Renal cortex interstitium (tissue), 11 donors: ENCODE results near the gene DPH5. TPM values are rescaled to one million over a fixed set of nuclear protein-coding genes. Genes with fewer than 3 reads are reported as not detected.
A peak's percentile ranks its signal among the peaks of the same experiment; 100 is the strongest.
"Not testable (repeated sequence)": the region's sequence is repeated elsewhere in the genome, so short reads cannot be mapped to it uniquely, and the experiment has no call there.

Source experiments
- DNase-seq, 11 donors: peaks; one replicate each; pipeline ENCODE4 v3.0.0-alpha.2; 2013; ENCODE audit warnings: low read depth in 9 of 11, low spot score in 4 of 11; ENCODE audit errors: extremely low read depth in 1 of 11
- polyA plus RNA-seq, 3 donors: library from polyadenylated mRNA; unstranded; fragments of 120-200 nt; gene quantifications; one replicate each; pipeline ENCODE4 v1.2.1, GENCODE V29; 2013; ENCODE audit not compliant: insufficient read length in 3 of 3

The DPH5 gene
- polyA plus RNA-seq, 3 donors, result 55.6 to 68.3 (median 59.6) TPM

DNA sequence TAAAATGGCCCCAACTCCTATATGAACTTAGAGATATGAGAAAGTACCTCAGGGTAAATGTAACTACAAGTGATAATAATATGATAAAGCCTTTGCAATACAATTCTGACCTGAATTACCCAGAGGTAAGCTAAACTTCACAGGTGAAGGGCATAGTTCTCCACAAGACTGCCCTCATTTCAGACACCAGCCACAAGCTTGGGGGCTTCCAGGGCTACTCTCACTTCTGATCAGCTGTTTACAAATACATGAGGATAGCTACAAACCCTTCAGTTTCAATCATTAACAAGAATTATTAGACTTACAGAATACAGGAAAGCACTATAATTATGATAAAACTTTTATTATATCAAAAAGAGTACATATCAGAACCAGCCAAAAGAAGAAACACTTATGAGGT lies 18.7 kb upstream of the DPH5 start:
- DNase-seq, result no peak

DNA sequence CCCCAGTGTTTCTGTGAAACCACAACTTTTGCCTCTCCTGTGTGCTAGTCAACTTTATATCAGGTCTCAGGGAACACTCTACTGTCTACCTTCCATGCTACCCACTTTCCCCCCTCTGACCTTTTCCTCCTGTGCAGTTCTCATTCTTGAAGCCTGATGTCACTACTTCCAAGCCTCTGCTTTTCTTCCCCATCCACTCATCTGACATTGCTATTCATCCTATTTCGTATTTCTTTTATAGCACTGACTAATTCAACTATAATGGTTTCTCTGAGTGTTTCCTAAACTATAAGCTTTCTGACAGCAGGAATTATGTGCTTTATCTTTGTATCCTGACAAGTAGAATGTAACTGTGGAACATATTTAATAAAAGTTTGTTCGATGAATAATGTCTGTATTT lies 18.2 kb upstream of the DPH5 start:
- no peak for DNase-seq

DNA sequence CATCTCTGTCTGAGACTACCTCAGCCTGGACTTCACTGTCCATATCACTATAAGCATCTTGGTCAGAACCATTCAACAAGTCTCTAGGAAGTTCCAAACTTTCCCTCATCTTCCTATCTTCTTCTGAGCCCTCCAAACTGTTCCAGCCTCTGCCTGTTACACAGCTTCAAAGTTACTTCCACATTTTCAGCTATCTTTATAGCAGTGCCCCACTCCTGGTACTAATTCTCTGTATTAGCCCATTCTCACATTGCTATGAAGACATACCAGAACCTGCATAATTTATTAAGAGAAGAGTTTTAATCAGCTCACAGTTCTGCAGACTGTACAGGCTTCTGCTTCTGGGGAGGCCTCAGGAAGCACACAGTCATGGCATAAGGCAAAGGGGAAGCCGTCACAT lies 15.7 kb upstream of the DPH5 start:
- DNase-seq, result no peak

DNA sequence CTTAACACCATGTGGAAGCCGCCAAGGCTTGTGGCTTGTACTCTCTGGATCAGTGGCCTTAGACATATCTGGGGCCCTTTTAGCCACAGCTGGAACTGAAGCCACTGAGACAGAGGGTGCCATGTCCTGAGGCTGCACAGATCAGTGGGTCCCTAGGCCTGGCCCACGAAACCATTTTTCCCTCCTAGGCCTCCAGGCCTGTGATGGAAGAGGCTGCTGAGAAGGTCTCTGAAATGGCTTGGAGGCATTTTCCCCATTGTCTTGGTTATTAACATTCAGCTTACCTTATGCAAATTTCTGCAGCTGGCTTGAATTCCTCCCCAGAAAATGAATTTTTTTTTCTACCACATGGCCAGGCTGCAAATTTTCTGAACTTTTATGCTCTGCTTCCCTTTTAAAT lies 15.1 kb upstream of the DPH5 start:
- no peak for DNase-seq

DNA sequence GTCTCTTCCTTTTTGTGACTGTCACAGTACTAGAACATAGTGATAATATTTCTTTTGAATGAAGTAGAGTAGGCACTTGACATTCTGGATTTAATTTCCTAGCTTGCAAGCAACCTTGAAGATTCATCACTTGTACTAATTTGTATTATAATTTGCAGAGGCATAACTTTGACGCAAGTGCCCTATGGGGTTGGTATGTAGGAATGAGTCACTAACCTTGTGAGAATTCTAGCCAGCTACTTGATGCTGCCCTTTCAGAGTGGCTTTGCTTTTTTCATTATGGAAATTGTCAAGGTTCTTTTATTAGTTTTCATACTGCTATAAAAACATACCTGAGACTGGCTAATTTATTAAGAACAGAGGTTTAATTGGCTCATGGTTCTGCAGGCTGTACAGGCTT lies 13.7 kb upstream of the DPH5 start:
- DNase-seq, result no peak

DNA sequence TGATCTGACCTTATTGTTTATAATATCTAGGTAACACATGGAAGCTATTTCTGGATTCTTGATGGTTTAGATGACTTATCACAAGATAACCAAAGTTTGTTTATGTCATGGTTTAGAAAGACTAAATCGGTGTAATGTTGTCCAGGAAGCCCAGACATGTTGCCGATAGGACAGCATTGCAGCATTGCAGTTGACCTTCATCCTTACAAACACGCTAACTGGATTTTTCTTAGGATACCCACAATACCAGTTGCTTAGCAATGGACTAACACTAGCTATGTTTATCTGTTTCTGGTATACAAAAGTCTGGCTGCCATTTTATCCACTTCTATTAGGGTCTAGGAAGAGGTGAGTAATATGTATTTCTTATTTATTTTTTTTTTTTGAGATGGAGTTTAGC lies 11.7 kb upstream of the DPH5 start:
- DNase-seq, result no peak

DNA sequence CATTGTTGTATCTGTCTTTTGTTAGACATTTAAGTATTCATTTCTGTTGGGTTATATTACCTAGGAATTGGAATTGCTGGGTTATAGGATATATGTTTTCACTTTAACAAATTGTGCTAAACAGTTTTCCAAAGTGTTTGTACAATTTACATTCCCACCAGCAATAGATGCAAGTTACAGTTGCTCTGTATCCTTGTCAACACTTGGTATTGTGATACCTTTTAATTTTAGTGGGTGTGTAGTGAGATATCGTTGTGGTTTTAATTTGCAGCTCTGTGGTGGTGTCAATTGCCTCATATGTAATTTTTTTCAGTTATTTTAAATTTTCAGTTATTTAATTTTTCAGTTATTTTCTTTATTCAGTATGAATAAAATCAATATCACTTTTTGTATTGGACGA lies 7.4 kb upstream of the DPH5 start:
- no peak for DNase-seq

DNA sequence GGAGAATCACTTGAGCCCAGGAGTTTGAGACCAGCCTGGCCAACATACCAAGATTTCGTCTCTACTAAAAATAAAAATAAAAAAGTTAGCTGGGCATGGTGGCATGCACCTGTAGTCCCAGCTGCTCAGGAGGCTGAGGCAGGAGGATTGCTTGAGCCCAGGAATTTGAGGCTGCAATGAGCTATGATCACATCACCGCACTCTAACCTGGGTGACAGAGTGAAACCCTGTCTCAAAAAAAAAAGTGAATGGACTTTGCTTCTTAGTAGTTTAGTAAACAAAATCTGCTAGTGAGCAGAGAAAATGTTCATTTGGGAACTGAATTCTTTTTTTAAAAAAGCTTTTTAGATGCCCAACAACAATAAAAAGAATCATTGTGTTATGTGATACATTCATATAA lies 6.5 kb upstream of the DPH5 start:
- DNase-seq, result not testable (repeated sequence)

DNA sequence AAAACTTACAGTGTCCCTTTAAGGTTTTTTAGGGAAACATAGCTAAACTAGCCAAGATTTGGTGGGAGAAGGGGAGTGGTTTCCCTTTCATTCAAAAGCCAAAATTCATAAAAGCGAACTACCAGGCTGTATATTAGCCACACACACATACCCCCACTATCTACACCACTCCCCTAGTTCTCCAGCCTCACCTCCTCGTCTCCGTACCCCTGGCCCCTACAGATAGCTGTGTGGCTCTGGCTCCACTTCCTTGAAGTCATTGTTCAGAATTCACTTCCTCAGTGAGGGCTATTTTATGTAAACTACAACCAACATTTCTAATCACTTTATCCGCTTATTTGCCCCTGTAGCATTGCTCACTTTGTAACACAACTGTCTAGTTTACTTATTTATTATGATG lies 5.3 kb upstream of the DPH5 start:
- no peak for DNase-seq

DNA sequence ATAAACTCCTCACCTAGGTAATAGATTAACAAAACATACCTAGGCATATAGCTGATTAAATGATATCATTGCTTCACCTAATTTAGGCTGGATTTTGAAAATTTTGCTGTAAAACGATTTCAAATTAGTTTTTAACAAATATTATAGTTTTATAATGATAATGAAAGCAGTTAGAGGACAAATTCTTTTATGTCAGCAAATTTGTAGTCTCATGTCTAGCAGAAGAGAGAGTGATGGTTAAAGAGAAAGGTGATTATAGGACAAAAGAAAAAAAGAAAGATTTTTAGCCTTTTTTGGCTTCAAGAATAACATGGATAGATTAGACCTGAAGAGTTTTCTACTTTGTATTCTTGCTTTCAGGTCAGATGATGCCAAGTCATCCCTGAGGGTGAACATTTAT lies 3.6 kb upstream of the DPH5 start:
- no peak for DNase-seq

DNA sequence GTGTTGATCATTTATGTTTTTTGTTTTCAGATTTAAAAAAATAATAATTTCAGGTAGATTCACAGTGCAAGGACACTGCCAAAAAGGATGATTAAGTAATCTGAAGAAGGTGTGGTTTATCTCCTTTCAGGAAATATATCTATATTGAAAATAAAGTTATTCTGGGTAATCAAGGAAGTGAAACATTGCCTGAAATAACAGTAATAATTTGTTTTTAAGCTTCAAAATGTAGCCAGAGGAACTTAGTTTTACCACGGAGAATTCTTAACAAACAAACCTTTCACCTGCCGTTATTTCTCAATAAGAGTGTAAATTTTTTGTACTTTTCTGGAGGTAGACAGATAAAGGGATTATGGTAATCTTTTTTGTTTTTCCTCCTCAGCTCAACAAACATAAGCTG lies 2.9 kb upstream of the DPH5 start:
- no peak for DNase-seq

DNA sequence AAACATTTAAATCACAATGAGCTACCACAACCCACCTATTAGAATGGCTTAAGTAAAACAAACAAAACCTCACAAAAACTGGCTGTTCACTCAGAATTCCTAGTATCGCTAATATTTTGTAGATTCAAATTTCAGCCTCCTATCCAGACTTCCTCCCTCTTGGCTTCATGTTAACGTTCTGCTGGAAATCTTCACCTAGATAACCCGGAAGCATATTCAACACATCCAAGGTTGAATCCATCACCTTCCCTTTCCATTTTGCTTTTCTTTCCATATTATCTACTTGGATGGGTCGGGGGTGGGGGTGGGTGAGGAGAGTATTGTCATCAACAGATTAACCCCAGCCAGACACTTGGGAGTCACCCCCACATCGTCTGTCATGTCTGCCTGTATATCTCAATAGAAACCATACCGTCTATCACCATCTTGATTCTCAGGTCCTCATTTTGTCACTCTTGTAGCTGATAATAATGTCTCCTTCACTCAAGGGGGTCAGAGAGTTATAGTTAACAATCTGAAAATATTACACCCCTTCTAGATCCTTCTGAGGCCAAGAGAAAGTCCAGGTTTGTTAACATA lies 1.7 kb upstream of the DPH5 start:
- no peak for DNase-seq

DNA sequence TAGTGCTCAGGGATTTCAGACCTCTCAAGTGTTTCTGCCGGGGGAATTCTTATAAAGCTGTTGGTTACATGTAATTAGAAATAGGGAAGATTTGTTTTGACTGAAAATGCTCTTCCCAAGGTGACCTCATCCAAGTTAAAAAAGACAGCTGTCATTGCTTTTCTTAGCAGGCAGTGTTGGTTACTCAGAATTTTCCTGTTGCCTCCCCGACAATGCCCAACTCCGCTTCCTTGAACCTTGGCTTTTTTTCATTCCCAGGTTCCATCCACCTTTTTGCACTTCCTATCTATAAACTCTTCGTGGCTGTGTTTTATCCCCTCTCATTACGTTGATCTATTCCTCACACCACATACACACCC lies 825 bp upstream of the DPH5 start:
- peak in 1 of 11 donors; percentile 1 for DNase-seq

DNA sequence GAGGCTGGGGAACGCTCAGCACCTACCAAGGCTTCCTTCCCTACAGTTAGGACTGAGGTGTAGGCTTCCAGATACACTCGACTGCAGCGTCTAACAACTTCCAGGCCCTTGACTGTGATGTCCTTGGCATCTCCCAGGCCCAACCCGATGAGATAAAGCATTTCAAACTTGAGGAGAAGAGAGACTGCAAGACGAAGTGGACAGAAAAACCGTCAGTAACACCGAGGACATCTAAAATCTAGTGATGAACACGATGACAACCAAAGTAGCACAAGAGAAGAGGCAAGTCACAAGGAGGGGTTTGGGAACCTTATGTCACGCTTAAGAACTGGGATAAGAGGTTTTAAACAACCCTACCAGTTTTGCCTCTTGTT lies 314 bp downstream of the DPH5 start:
- peak in 7 of 11 donors; percentile 8 to 56 (median 20) for DNase-seq

DNA sequence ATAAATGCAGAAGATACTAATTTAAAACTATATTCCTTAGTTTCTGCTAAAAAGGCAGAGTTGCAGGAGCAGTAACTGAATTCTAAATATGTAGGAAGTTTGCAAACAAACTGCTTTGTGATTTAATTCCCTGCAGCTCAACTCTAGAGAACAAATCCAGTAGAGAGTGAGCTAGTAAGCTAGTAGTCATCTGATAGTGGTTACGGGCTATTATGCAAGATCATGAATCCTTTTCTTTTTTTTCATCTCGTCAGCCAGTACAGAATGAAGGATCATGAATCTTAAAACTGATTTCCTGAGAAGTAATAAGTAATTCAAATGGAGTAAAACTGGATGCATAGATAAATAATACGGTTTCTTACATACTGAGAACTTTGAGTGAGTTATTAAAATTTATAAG lies 3.3 kb downstream of the DPH5 start:
- DNase-seq, result no peak

DNA sequence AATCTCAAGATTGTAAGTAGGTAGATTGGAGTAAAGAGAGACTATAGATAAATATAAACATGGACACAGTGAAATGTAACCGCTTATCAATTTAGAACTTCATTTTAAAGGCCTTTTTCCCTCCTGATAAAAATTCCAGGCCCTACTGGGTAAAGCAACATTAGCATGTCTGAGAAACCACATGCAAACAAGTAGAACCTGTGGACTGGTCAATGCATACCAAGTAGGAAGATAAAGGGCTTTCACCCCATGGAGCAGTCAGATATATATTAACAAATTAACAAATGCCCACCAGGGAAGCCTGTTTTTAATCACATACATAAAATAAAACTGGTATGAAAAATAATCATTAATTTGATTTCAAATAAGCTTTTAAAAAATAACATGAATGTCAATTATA lies 8.1 kb downstream of the DPH5 start:
- no peak for DNase-seq

DNA sequence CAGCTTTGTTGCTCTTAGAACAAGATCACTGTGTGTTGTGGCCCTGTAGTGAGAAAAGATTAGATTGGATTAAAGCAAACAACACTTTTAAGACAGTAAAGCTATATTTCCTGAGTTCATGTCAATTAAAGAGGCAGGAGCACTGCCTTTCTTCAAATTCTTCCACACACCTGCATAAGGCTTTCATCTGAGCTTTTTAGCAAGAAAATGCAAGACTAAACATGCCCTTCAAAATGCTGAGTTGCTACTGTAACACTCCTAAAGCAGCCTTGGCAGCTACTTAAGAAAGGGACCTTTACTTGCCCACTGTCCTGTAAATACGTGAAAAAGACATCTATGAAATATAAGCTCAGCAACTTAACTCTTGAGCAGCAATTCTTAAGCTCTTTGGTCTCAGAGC lies 11.8 kb downstream of the DPH5 start:
- no peak for DNase-seq

DNA sequence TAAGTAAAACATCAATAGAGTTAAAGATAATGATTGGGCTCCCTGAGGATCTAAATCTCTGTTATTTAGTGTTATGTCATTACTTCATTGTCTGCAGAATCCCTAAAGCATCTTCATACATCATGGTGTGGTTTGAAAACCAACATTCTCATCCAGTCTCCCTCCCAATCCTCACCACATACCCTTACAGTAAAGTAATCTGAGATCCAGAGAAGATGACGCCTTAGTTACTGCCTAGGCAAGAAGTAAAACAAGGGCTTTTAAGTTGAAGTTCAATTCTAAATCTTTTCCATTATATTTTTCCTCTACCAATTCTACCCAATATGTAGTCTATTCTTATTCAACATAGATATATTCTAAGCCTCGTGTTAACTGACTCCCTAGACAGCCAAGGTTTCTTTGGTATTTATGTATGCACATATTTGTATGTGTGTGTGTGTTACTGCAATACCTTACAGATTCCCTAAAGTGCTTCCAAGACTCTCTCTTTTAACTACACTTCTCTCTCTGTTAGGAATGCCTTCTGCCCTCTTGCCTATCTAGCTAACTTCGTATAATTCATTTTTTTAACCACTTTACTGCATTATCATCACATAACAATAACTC lies 17.3 kb downstream of the DPH5 start:
- no peak for DNase-seq

DNA sequence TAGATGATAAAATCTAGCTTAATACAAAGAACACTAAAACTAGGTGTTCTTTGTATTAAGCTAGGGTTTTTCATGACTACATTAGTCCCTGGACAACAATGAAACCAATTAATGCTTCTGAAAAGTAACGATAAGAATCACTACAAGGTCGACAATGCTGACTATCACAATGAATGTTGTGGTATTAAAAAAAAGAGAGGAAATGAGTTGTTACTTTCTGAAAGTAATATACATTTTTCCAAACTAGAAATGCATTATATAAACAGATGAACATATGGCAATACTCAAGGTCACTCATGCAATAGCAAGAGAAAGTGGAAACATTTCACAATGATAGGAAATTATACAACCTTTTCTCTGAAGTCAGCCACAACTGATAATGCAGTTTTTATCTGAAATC lies 19.0 kb downstream of the DPH5 start:
- no peak for DNase-seq

DNA sequence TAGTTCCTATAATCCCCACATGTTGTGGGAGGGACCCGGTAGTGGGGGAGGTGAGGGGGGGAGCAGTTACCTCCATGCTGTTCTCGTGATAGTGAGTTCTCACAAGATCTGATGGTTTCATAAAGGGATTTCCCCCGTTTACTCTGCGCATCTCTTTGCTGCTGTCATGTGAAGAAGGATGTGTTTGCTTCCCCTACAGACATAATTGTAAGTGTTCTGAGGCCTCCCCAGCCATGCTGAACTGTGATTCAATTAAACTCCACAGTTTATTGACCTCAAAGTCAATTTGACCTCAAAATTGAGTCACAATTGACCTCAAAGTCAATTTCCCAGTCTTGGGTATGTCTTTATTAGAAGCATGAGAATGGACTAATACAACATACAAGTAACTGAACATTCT lies 19.7 kb downstream of the DPH5 start:
- DNase-seq, result no peak

DNA sequence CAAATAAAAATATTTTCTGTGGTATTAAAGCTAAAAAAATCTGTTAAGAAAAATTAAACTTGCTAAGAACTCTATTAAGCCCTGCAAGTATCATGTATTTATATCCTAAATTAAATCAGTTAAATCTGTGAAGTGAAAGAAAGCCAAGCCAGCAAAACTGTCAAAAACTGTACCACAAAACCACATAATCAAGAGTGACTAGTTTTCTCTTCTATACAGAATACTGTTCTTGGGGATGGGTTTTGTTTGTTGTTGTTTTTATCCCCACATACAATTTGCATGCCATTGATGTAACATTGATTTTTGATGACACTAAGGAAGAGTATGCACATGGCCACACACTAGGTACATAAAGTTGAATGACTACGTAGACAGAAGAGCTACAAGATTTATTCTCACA lies 20.4 kb downstream of the DPH5 start:
- DNase-seq, result no peak

DNA sequence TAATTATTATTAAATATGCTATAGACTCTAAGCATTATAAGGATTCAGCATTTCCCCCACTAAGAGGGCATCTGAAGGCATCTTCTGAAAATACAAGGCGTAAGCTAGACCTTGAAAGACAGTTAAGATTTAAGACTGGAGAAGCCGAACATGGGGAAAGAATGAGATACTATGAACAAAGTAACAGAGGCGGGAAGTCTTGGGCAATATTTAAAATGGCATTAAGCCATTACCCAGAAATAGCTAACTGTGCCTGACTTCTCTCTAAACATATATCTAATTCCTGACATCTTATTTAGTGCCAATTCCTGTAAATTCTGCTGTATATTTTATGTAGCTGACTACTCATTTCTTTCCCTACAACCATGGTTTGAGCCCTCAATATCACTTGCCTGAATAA lies 20.9 kb downstream of the DPH5 start:
- DNase-seq, result no peak
